PC-3 (cell line): Measurements from ENCODE around the gene PFN1.

Source experiments
- CTCF ChIP-seq: fragments of 300-600 bp; sonication (generic); conservative IDR thresholded peaks from 2 replicates; pipeline ENCODE4 v1.5.1; 2017; ENCODE audit warnings: antibody characterized with exemption, low read depth, mild to moderate bottlenecking, low read length
- EZH2 ChIP-seq: fragments of 300-600 bp; sonication (generic); IDR thresholded peaks from one replicate; pipeline ENCODE4 v1.6.1; 2017; ENCODE audit warnings: antibody characterized with exemption, mild to moderate bottlenecking, low read length; ENCODE audit not compliant: unreplicated experiment
- EZH2phosphoT487 ChIP-seq: fragments of 300-600 bp; sonication (generic); IDR thresholded peaks from 2 replicates; pipeline ENCODE4 v1.6.1; 2018; ENCODE audit warnings: mild to moderate bottlenecking, antibody characterized with exemption, low read length, borderline replicate concordance

DNA sequence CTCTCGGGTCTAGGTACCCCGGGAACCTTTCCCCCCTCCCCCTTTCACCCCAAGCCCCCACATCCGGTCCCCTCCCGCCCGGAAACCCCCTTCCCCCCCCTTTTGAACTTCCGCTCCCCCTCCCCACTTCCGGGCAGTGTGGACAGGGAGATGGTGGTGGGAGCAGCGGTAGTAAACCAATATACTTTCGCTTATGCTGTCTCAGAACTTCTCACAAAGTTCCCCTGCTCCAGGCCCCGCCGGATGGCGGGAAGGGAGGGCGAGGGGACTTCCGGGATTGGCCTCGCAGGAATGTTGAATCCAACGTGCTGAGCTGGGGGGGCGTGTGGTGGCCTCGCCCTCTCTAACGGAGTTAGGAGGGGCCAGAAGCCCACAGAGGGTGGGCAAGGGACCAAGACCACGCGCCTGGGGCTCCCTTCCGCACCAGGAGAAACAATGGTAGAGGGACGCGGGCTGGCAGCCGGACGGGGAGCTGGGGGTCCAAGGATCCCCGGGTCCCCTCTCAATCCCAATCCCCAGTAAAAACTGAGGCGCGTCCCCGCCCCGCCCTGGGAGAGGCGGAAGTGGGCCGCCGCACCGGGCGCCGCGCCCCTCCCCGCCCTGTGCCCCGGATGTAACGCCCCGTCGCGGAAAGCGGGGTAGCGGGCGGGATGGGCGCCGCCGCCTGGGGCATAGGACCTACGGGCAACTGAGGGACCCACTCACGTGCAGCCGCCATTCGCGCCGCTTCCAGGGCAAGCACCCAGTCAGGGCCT is 742 bp downstream of the PFN1 start:
- no peak for TF ChIP-seq CTCF
- TF ChIP-seq EZH2 = no peak
- TF ChIP-seq EZH2phosphoT487 = no peak
